ENCODE measurements around the gene PPIE.

DNA sequence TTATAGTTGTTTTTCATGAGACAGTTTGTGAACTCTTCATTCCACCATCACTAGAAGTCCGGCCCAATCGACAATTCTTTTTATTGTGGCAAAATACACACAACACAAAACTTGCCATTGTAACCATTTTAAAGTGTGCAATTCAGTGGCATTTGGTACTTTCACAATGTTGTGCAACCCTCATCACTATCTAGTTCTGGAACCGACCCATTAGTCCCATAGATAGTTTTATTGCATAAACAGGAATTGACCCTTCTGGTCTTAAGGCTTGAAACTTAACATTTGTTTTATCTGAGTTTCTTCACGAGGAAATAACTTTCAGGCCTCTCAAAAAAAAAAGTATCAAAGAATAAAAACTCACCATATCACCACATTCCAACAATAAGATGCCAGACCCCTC, 8.8 kb upstream of the PPIE start:
- TF ChIP-seq POLR2A (IDR thresholded peaks at IDR 0.05; ENCODE audit: borderline replicate concordance, extremely low read depth, insufficient read depth, insufficient read length) = no peak
- TF ChIP-seq, protein P1, sequence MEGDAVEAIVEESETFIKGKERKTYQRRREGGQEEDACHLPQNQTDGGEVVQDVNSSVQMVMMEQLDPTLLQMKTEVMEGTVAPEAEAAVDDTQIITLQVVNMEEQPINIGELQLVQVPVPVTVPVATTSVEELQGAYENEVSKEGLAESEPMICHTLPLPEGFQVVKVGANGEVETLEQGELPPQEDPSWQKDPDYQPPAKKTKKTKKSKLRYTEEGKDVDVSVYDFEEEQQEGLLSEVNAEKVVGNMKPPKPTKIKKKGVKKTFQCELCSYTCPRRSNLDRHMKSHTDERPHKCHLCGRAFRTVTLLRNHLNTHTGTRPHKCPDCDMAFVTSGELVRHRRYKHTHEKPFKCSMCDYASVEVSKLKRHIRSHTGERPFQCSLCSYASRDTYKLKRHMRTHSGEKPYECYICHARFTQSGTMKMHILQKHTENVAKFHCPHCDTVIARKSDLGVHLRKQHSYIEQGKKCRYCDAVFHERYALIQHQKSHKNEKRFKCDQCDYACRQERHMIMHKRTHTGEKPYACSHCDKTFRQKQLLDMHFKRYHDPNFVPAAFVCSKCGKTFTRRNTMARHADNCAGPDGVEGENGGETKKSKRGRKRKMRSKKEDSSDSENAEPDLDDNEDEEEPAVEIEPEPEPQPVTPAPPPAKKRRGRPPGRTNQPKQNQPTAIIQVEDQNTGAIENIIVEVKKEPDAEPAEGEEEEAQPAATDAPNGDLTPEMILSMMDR (IDR thresholded peaks at IDR 0.05 in 2 of 3, conservative IDR thresholded peaks at IDR 0.05 in 1 of 3; ENCODE audit: borderline replicate concordance in 1 of 3, insufficient read depth in 1 of 3, low read depth in 2 of 3, low read length in 2 of 3) = no peak
- TF ChIP-seq EZH2 (IDR thresholded peaks at IDR 0.05) = no peak
- no peak for TF ChIP-seq TCF7L2 (IDR thresholded peaks at IDR 0.05; ENCODE audit: borderline replicate concordance, extremely low read depth, insufficient read depth, insufficient read length)
- TF ChIP-seq, protein P2, sequence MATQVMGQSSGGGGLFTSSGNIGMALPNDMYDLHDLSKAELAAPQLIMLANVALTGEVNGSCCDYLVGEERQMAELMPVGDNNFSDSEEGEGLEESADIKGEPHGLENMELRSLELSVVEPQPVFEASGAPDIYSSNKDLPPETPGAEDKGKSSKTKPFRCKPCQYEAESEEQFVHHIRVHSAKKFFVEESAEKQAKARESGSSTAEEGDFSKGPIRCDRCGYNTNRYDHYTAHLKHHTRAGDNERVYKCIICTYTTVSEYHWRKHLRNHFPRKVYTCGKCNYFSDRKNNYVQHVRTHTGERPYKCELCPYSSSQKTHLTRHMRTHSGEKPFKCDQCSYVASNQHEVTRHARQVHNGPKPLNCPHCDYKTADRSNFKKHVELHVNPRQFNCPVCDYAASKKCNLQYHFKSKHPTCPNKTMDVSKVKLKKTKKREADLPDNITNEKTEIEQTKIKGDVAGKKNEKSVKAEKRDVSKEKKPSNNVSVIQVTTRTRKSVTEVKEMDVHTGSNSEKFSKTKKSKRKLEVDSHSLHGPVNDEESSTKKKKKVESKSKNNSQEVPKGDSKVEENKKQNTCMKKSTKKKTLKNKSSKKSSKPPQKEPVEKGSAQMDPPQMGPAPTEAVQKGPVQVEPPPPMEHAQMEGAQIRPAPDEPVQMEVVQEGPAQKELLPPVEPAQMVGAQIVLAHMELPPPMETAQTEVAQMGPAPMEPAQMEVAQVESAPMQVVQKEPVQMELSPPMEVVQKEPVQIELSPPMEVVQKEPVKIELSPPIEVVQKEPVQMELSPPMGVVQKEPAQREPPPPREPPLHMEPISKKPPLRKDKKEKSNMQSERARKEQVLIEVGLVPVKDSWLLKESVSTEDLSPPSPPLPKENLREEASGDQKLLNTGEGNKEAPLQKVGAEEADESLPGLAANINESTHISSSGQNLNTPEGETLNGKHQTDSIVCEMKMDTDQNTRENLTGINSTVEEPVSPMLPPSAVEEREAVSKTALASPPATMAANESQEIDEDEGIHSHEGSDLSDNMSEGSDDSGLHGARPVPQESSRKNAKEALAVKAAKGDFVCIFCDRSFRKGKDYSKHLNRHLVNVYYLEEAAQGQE (IDR thresholded peaks at IDR 0.05; ENCODE audit: low read depth) = no peak
- no peak for TF ChIP-seq MAX (IDR thresholded peaks at IDR 0.05)
- TF ChIP-seq ZNF274 (IDR thresholded peaks at IDR 0.05; ENCODE audit: low read depth, low read length) = no peak

Measured in HCT116 (cell line).